ENCODE data around the gene HMGXB3. TPM values are rescaled to one million over a fixed set of nuclear protein-coding genes. Genes with fewer than 3 reads are reported as not detected.

HMGXB3 gene
- total RNA-seq, 1 experiment from 2014 or later = 43.8 TPM

GRCh38 chr5:150053713-150054392, 53.3 kb downstream of the HMGXB3 start:
- Mint-ChIP-seq H3K36me3 (ENCODE audit: insufficient read depth, unreplicated experiment) (peaks cover 69% of the 10 kb centered on the region), H3K27ac (ENCODE audit: unreplicated experiment) (no peak overlapping the region), H3K27me3 (ENCODE audit: insufficient read depth, unreplicated experiment) (no peaks in the 10 kb centered on the region), H3K9me3 (ENCODE audit: unreplicated experiment) (no peaks in the 10 kb centered on the region), H3K4me1 (ENCODE audit: low read depth, unreplicated experiment) (no peaks in the 10 kb centered on the region), H3K4me3 (ENCODE audit: unreplicated experiment) (no peak overlapping the region)
- no TSS peak for BruUV-seq (replicated peaks)
- Histone ChIP-seq H3K4me1 (no peaks in the 10 kb centered on the region), H3K4me3 (ENCODE audit: low read depth, low read length) (no peak overlapping the region), H3K9me3 (no peaks in the 10 kb centered on the region), H3K36me3 (ENCODE audit: control insufficient read depth, insufficient read depth, low read length) (peaks cover 7% of the 10 kb centered on the region), H3K27me3 (replicated peaks; ENCODE audit: control insufficient read depth, insufficient read depth, low read length) (no peaks in the 10 kb centered on the region)
- ChIA-PET POLR2A (no interaction called here), CTCF (interaction anchor here (0.6 kb wide), 1 partner anchor 49 kb away, joined by 3 read pairs; no protein-coding TSS in a partner anchor)
- no peak for DNase-seq
- intact Hi-C loops (cut with micrococcal nuclease; ENCODE audit: unreplicated experiment) = no loop called here
- no peak for TF ChIP-seq CTCF (IDR thresholded peaks at IDR 0.05; ENCODE audit: insufficient read depth in 1 of 2, low read depth in 1 of 2, low read length in 1 of 2, severe bottlenecking in 1 of 2, unreplicated experiment in 1 of 2)

DNA sequence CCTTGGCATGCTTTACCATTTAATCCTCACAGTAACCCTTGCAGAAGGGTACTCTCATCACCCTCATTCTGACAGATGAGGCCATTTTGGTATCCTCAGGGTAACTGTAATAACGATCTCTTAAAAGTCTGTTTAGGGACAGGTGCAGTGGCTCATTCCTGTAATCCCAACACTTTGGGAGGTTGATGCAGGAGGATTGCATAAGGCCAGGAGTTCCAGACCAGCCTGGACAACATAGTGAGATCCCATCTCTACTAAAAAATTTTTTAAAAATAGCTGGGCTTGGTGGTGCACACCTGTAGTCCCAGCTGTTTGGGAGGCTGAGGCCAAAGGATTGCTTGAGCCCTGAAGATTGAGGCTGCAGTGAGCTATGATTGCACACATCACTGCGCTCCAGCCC, 54.0 kb downstream of the HMGXB3 start:
- CTCF ChIA-PET = interaction anchor here (1.1 kb wide), 1 partner anchor 107 kb away, joined by 3 read pairs; no protein-coding TSS in a partner anchor
- intact Hi-C loops (cut with micrococcal nuclease; ENCODE audit: unreplicated experiment) = no loop called here

More for the DNA sequence above, 54.0 kb downstream of the HMGXB3 start:
- Mint-ChIP-seq H3K36me3 (ENCODE audit: insufficient read depth, unreplicated experiment) (peaks cover 62% of the 10 kb centered on the region), H3K27me3 (ENCODE audit: insufficient read depth, unreplicated experiment) (no peaks in the 10 kb centered on the region), H3K27ac (ENCODE audit: unreplicated experiment) (no peak overlapping the region), H3K4me1 (ENCODE audit: low read depth, unreplicated experiment) (no peaks in the 10 kb centered on the region), H3K4me3 (ENCODE audit: unreplicated experiment) (no peak overlapping the region), H3K9me3 (ENCODE audit: unreplicated experiment) (no peaks in the 10 kb centered on the region)
- Histone ChIP-seq H3K4me1 (no peaks in the 10 kb centered on the region), H3K9me3 (no peaks in the 10 kb centered on the region), H3K36me3 (ENCODE audit: control insufficient read depth, insufficient read depth, low read length) (peaks cover 4% of the 10 kb centered on the region; the same call in 1 of the 2 replicates), H3K4me3 (ENCODE audit: low read depth, low read length) (no peak overlapping the region), H3K27me3 (replicated peaks; ENCODE audit: control insufficient read depth, insufficient read depth, low read length) (no peaks in the 10 kb centered on the region)
- POLR2A ChIA-PET = no interaction called here
- DNase-seq = no peak
- BruUV-seq (replicated peaks) = no TSS peak
- TF ChIP-seq CTCF (IDR thresholded peaks at IDR 0.05; ENCODE audit: insufficient read depth in 1 of 2, low read depth in 1 of 2, low read length in 1 of 2, severe bottlenecking in 1 of 2, unreplicated experiment in 1 of 2) = no peak
